WERI-Rb-1 (cell line): ENCODE measurements around the gene MRPL41.

Experiments
- DNase-seq: peaks from one replicate; pipeline ENCODE4 v3.0.0-alpha.2; 2020
- H3K27ac ChIP-seq: fragments of 250-450 bp; sonication (Bioruptor Pico); 2 replicates; pipeline ENCODE4 v1.5.1; 2020; ENCODE audit warnings: mild to moderate bottlenecking, moderate library complexity
- H3K27me3 ChIP-seq: fragments of 250-450 bp; sonication (Bioruptor Pico); 2 replicates; pipeline ENCODE4 v1.5.1; 2021; ENCODE audit warnings: mild to moderate bottlenecking, low read depth, moderate library complexity; ENCODE audit not compliant: insufficient read depth, severe bottlenecking
- H3K36me3 ChIP-seq: fragments of 250-450 bp; sonication (Bioruptor Pico); 2 replicates; pipeline ENCODE4 v1.5.1; 2020; ENCODE audit warnings: mild to moderate bottlenecking, moderate library complexity
- H3K4me3 ChIP-seq: 2 replicates; pipeline ENCODE4 v1.5.1; 2011; ENCODE audit warnings: low read depth, mild to moderate bottlenecking, control low read depth, low read length
- H3K9me3 ChIP-seq: fragments of 250-450 bp; sonication (Bioruptor Pico); 2 replicates; pipeline ENCODE4 v1.5.1; 2021; ENCODE audit warnings: mild to moderate bottlenecking, moderate library complexity; ENCODE audit not compliant: severe bottlenecking
- CTCF ChIP-seq: IDR thresholded peaks from 2 replicates; pipeline ENCODE4 v1.5.1; 2011; ENCODE audit warnings: low read depth, mild to moderate bottlenecking, control low read depth, inconsistent platforms, low read length

MRPL41 gene

GRCh38 chr9:137540536-137540935 lies 11.1 kb upstream of the MRPL41 start:
- Histone ChIP-seq H3K27me3 (no peaks in the 10 kb centered on the region), H3K9me3 (no peaks in the 10 kb centered on the region), H3K4me3 (no peak overlapping the region), H3K36me3 (no peaks in the 10 kb centered on the region), H3K27ac (no peak overlapping the region)
- DNase-seq, result no peak
- TF ChIP-seq CTCF, result no peak

GRCh38 chr9:137542486-137542885 lies 9.2 kb upstream of the MRPL41 start:
- Histone ChIP-seq H3K27ac (no peak overlapping the region), H3K36me3 (no peaks in the 10 kb centered on the region), H3K27me3 (no peaks in the 10 kb centered on the region), H3K9me3 (peaks cover 2% of the 10 kb centered on the region), H3K4me3 (no peak overlapping the region)
- DNase-seq, result no peak
- TF ChIP-seq CTCF, result no peak

GRCh38 chr9:137543237-137543963 lies 8.3 kb upstream of the MRPL41 start:
- no peak overlapping the region for H3K4me3 ChIP-seq
- no peaks in the 10 kb centered on the region for H3K27me3 ChIP-seq
- no peak for DNase-seq
- no peaks in the 10 kb centered on the region for H3K36me3 ChIP-seq
- no peak overlapping the region for H3K27ac ChIP-seq
- TF ChIP-seq CTCF, result no peak
- H3K9me3 ChIP-seq, result peaks cover 2% of the 10 kb centered on the region

- H3K27me3 ChIP-seq, result no peaks in the 10 kb centered on the region
- H3K36me3 ChIP-seq, result no peaks in the 10 kb centered on the region
- H3K4me3 ChIP-seq, result no peak overlapping the region
- no peak for DNase-seq
- no peak for TF ChIP-seq CTCF
- H3K9me3 ChIP-seq, result peaks cover 2% of the 10 kb centered on the region
- H3K27ac ChIP-seq, result no peak overlapping the region
Measured at GRCh38 chr9:137544176-137544760, 7.4 kb upstream of the MRPL41 start.

GRCh38 chr9:137545123-137545522 lies 6.6 kb upstream of the MRPL41 start:
- Histone ChIP-seq H3K36me3 (no peaks in the 10 kb centered on the region), H3K27me3 (no peaks in the 10 kb centered on the region), H3K27ac (no peak overlapping the region), H3K4me3 (no peak overlapping the region), H3K9me3 (peaks cover 2% of the 10 kb centered on the region)
- no peak for DNase-seq
- TF ChIP-seq CTCF, result no peak
